Vagina (tissue), 2 donors: ENCODE data around the gene SORCS1. TPM values are rescaled to one million over a fixed set of nuclear protein-coding genes. Genes with fewer than 3 reads are reported as not detected.

Experiments
- DNase-seq, 2 donors: peaks; one replicate each; pipeline ENCODE4 v3.0.0-alpha.2; 2017; ENCODE audit errors: extremely low spot score in 2 of 2
- H3K27ac ChIP-seq: fragments of 200-600 bp; sonication (generic); one replicate; pipeline ENCODE4 v1.5.1; 2019
- H3K27me3 ChIP-seq: fragments of 200-600 bp; sonication (generic); one replicate; pipeline ENCODE4 v1.5.1; 2019
- H3K36me3 ChIP-seq, 2 donors: fragments of 200-600 bp; sonication (generic); one replicate each; pipeline ENCODE4 v1.5.1; 2017 to 2019
- H3K4me1 ChIP-seq: fragments of 200-600 bp; sonication (generic); one replicate; pipeline ENCODE4 v1.5.1; 2019
- H3K4me3 ChIP-seq, 2 donors: fragments of 200-600 bp; sonication (generic); 1 replicate in 1 of 2; 2 replicates in 1 of 2; pipeline ENCODE4 v1.5.1; 2016 to 2019
- H3K9me3 ChIP-seq: fragments of 200-600 bp; sonication (generic); one replicate; pipeline ENCODE4 v1.5.1; 2019
- CTCF ChIP-seq, 3 experiments: fragments of 450-650 bp in 2 of 3; fragments of 200-600 bp in 1 of 3; sonication (generic) in 1 of 3; IDR thresholded peaks; one replicate each; pipeline ENCODE4 v1.5.1; 2017 to 2019; ENCODE audit warnings: antibody characterized with exemption in 3 of 3, mild to moderate bottlenecking in 2 of 3, moderate library complexity in 2 of 3
- POLR2A ChIP-seq, 2 donors: fragments of 450-650 bp; IDR thresholded peaks; one replicate each; pipeline ENCODE4 v1.6.1; 2017; ENCODE audit warnings: antibody characterized with exemption in 2 of 2, mild to moderate bottlenecking in 2 of 2, moderate library complexity in 2 of 2
- POLR2AphosphoS5 ChIP-seq, 2 donors: sonication (generic); formaldehyde crosslinking; IDR thresholded peaks; one replicate each; pipeline ENCODE4 v1.9.0; 2017; ENCODE audit warnings: antibody characterized with exemption in 2 of 2, mild to moderate bottlenecking in 2 of 2, low read depth in 1 of 2; ENCODE audit not compliant: insufficient read depth in 1 of 2
- intact Hi-C: fragments of 100-400 bp; cut with DNase I; formaldehyde crosslinking; loops from one replicate; pipeline ENCODE4 v1.15.1; 2023
- total RNA-seq: library from RNA; depleted of rRNA; stranded (reverse); fragments of >200 nt; gene quantifications from one replicate; pipeline ENCODE4 v1.2.3, GENCODE V29; 2016

The SORCS1 gene
- total RNA-seq, 1 donor from 2014 or later: 5.9 TPM

- TF ChIP-seq CTCF (IDR thresholded peaks at IDR 0.05) (no peak), POLR2AphosphoS5 (IDR thresholded peaks at IDR 0.05; ENCODE audit: insufficient read depth in 1 of 2, low read depth in 1 of 2) (no peak), POLR2A (IDR thresholded peaks at IDR 0.05) (no peak)
- intact Hi-C loops: no loop called here
- Histone ChIP-seq H3K4me3 (no peak overlapping the region), H3K4me1 (no peaks in the 10 kb centered on the region), H3K27ac (no peak overlapping the region), H3K9me3 (no peaks in the 10 kb centered on the region), H3K36me3 (no peaks in the 10 kb centered on the region), H3K27me3 (no peaks in the 10 kb centered on the region)
- no peak for DNase-seq
Measured at GRCh38 chr10:106682175-106682574, 482.3 kb downstream of the SORCS1 start.

- no peaks in the 10 kb centered on the region for H3K9me3 ChIP-seq
- no peak overlapping the region for H3K4me3 ChIP-seq
- H3K27me3 ChIP-seq: no peaks in the 10 kb centered on the region
- no peaks in the 10 kb centered on the region for H3K4me1 ChIP-seq
- no peak overlapping the region for H3K27ac ChIP-seq
- no peak for DNase-seq
- intact Hi-C loops: no loop called here
- TF ChIP-seq CTCF (IDR thresholded peaks at IDR 0.05): no peak
- TF ChIP-seq POLR2A (IDR thresholded peaks at IDR 0.05): no peak
- TF ChIP-seq POLR2AphosphoS5 (IDR thresholded peaks at IDR 0.05; ENCODE audit: insufficient read depth in 1 of 2, low read depth in 1 of 2): no peak
- no peaks in the 10 kb centered on the region for H3K36me3 ChIP-seq
Measured at GRCh38 chr10:106680061-106680460, 484.4 kb downstream of the SORCS1 start.

GRCh38 chr10:106679314-106679713, 485.2 kb downstream of the SORCS1 start:
- Histone ChIP-seq H3K36me3 (no peaks in the 10 kb centered on the region), H3K27me3 (no peaks in the 10 kb centered on the region), H3K9me3 (no peaks in the 10 kb centered on the region), H3K27ac (no peak overlapping the region), H3K4me3 (no peak overlapping the region), H3K4me1 (no peaks in the 10 kb centered on the region)
- DNase-seq: no peak
- intact Hi-C loops: no loop called here
- TF ChIP-seq POLR2AphosphoS5 (IDR thresholded peaks at IDR 0.05; ENCODE audit: insufficient read depth in 1 of 2, low read depth in 1 of 2): no peak
- TF ChIP-seq CTCF (IDR thresholded peaks at IDR 0.05): no peak
- no peak for TF ChIP-seq POLR2A (IDR thresholded peaks at IDR 0.05)

DNA sequence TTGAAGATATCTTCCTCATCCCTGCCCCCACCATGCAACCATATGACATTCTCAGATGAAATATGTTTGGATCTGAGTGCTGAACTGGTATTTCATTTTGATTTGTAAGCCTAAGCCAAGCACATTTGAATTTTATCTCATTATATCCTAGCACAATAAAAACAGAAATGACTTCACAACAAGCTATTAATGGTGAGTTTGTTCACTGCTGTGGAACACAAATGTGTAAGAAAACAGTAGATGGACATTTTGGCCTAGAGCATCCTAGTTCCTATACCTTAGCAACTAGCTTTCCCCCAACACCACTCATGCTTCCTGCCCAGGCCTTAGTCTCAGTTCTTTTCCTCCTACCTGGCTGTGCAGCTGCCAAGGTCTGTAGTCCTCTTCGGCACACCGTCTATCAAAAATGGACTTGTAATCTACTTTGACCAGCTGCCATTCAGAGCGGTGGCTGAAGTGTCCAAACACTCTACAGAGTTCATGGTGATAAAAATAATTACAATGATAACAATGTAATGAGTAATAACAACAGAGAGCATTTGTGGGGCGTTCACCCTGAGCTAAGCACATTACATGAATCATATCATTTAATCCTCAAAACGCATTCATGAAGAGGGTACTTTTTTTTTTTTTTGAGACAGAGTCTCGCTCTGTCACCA, 491.9 kb downstream of the SORCS1 start:
- no peak for DNase-seq
- TF ChIP-seq POLR2A (IDR thresholded peaks at IDR 0.05) (no peak), POLR2AphosphoS5 (IDR thresholded peaks at IDR 0.05; ENCODE audit: insufficient read depth in 1 of 2, low read depth in 1 of 2) (no peak), CTCF (IDR thresholded peaks at IDR 0.05) (no peak)
- H3K4me1 ChIP-seq: no peaks in the 10 kb centered on the region
- H3K27ac ChIP-seq: no peak overlapping the region
- intact Hi-C loops: no loop called here
- H3K4me3 ChIP-seq: no peak overlapping the region
- no peaks in the 10 kb centered on the region for H3K27me3 ChIP-seq
- H3K9me3 ChIP-seq: no peaks in the 10 kb centered on the region
- no peaks in the 10 kb centered on the region for H3K36me3 ChIP-seq

GRCh38 chr10:106661767-106662140, 502.8 kb downstream of the SORCS1 start:
- Histone ChIP-seq H3K9me3 (no peaks in the 10 kb centered on the region), H3K36me3 (no peaks in the 10 kb centered on the region), H3K27me3 (no peaks in the 10 kb centered on the region), H3K4me3 (no peak overlapping the region), H3K4me1 (no peaks in the 10 kb centered on the region), H3K27ac (no peak overlapping the region)
- intact Hi-C loops: no loop called here
- TF ChIP-seq POLR2A (IDR thresholded peaks at IDR 0.05) (no peak), CTCF (IDR thresholded peaks at IDR 0.05) (no peak)
- no peak for DNase-seq
